Osteocyte (in vitro differentiated cells): Measurements from ENCODE around the gene CARMIL1. TPM values are rescaled to one million over a fixed set of nuclear protein-coding genes. Genes with fewer than 3 reads are reported as not detected.

Experiments used
- DNase-seq: peaks from one replicate; pipeline ENCODE4 v3.0.0; 2021; ENCODE audit warnings: mixed read lengths; ENCODE audit not compliant: unreplicated experiment; ENCODE audit errors: extremely low spot score
- H3K27ac Mint-ChIP-seq: one replicate; pipeline ENCODE4 v1.8.0; 2021; ENCODE audit warnings: mild to moderate bottlenecking, mixed read lengths; ENCODE audit not compliant: unreplicated experiment
- H3K27me3 Mint-ChIP-seq: one replicate; pipeline ENCODE4 v1.8.0; 2021; ENCODE audit warnings: mixed read lengths; ENCODE audit not compliant: unreplicated experiment
- H3K36me3 Mint-ChIP-seq: one replicate; pipeline ENCODE4 v1.8.0; 2021; ENCODE audit warnings: mixed read lengths; ENCODE audit not compliant: unreplicated experiment
- H3K4me1 Mint-ChIP-seq: one replicate; pipeline ENCODE4 v1.8.0; 2021; ENCODE audit warnings: mixed read lengths; ENCODE audit not compliant: unreplicated experiment
- H3K4me3 Mint-ChIP-seq: one replicate; pipeline ENCODE4 v1.8.0; 2021; ENCODE audit warnings: mild to moderate bottlenecking, moderate library complexity, mixed read lengths; ENCODE audit not compliant: unreplicated experiment
- H3K9me3 Mint-ChIP-seq: one replicate; pipeline ENCODE4 v1.8.0; 2021; ENCODE audit warnings: mixed read lengths; ENCODE audit not compliant: unreplicated experiment
- long read RNA-seq: library from polyadenylated mRNA; unstranded; transcript quantifications from one replicate; pipeline ENCODE4 v2.0.0, GENCODE V29; 2021
- total RNA-seq: library from RNA; stranded (reverse); gene quantifications from 2 replicates; pipeline ENCODE4 v1.2.1, GENCODE V29; 2021
- TF ChIP-seq, protein P1 (sequence below): fragments of 200-600 bp; sonication (generic); IDR thresholded peaks from 2 replicates; pipeline ENCODE4 v1.5.0; 2021; ENCODE audit warnings: antibody characterized with exemption, mild to moderate bottlenecking, moderate library complexity

The CARMIL1 gene
- 14.9 and 16.0 TPM in 2 replicates for total RNA-seq
- long read RNA-seq, partial matches to known transcripts = 9 of 14 reads
- long read RNA-seq, other reads (novel, unspliced or antisense) = 5 of 14 reads

DNA sequence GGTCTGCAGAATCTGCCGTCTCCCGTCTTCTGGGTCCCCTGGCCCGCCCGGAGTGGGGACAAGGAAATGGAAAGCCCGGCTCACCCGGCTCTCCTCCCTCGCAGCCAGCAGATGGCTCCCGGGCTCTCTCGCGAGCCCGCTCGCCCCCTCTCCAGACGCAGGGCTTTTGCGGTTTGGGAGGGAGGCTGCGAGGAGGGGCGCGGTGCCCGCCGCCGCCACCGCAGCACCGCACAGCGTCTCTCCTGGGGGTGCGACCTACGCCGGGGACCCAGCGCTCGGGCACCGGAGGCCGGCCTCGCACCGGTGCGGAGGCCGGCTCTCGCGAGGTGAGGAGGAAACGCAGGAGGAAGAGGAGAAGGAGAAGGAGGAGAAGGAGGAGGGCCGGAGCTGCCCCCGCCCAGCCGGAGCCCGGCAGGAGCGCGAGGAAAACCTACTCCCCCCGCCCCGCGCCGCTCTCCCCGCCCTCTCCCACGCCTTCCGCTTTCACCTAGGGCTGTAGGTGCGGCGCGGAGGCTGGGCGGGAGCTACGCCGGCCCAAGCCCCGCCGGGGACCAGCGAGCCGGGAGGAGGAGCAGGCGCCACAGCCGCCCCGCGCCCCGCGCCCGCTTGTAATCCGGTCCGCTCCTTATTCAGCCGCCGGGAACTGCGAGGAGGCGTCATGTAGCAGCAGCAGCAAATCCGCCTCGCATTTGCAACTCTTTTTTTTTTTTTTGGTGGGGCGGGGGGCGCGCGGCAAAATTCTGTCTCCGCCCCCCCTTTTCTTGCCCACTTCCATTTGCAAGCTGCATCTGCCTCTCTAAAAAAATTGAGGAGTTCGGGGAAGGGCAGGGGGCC, at the start of gene CARMIL1:
TSS of gene CARMIL1 (plus strand) at position 461 of the 834 bp plus-strand sequence. CDS start 422 bp downstream, outside the sequence.
- Mint-ChIP-seq H3K4me3 (peak within 1 kb of the TSS; percentile 88), H3K27me3 (no peaks in the 10 kb centered on the region), H3K4me1 (peaks cover 43% of the 10 kb centered on the region), H3K36me3 (no peaks in the 10 kb centered on the region), H3K9me3 (no peaks in the 10 kb centered on the region), H3K27ac (peak within 1 kb of the TSS; percentile 84)
- peak; percentile 93 for DNase-seq
- TF ChIP-seq, protein P1, sequence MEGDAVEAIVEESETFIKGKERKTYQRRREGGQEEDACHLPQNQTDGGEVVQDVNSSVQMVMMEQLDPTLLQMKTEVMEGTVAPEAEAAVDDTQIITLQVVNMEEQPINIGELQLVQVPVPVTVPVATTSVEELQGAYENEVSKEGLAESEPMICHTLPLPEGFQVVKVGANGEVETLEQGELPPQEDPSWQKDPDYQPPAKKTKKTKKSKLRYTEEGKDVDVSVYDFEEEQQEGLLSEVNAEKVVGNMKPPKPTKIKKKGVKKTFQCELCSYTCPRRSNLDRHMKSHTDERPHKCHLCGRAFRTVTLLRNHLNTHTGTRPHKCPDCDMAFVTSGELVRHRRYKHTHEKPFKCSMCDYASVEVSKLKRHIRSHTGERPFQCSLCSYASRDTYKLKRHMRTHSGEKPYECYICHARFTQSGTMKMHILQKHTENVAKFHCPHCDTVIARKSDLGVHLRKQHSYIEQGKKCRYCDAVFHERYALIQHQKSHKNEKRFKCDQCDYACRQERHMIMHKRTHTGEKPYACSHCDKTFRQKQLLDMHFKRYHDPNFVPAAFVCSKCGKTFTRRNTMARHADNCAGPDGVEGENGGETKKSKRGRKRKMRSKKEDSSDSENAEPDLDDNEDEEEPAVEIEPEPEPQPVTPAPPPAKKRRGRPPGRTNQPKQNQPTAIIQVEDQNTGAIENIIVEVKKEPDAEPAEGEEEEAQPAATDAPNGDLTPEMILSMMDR = peak; percentile 92

- Mint-ChIP-seq H3K36me3 (no peaks in the 10 kb centered on the region), H3K4me3 (no peak overlapping the region), H3K27ac (peak overlapping the region; percentile 24), H3K27me3 (no peaks in the 10 kb centered on the region), H3K4me1 (peaks cover 14% of the 10 kb centered on the region), H3K9me3 (no peaks in the 10 kb centered on the region)
- no peak for DNase-seq
- TF ChIP-seq, protein P1 = no peak
Observed at GRCh38 chr6:25229671-25230321, 49.4 kb upstream of the CARMIL1 start.

DNA sequence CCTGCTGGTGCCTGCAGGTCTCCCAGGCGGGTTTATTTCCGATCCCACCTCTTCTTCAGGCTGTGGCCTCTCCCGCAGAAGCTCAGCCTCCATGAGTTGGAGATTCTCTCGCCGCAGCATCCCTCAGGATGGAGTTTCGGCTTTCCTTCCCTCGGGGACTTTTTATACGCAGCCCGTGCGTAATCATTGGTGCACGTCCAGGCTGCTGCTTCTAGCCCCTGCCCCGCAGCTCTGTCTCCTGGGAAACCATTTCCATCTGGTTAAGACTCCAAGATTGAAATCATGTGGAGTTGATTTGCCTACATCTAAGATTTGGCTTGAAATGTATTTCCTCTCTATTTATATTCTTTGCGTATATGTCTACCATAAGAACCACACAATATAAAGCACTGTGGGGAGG, 46.7 kb upstream of the CARMIL1 start:
- Mint-ChIP-seq H3K36me3 (no peaks in the 10 kb centered on the region), H3K4me3 (no peak overlapping the region), H3K27ac (no peak overlapping the region), H3K9me3 (no peaks in the 10 kb centered on the region), H3K27me3 (no peaks in the 10 kb centered on the region), H3K4me1 (peaks cover 14% of the 10 kb centered on the region)
- TF ChIP-seq, protein P1 = no peak
- DNase-seq = no peak

- peaks cover 14% of the 10 kb centered on the region for H3K4me1 Mint-ChIP-seq
- H3K4me3 Mint-ChIP-seq = no peak overlapping the region
- no peak for DNase-seq
- no peak overlapping the region for H3K27ac Mint-ChIP-seq
- no peaks in the 10 kb centered on the region for H3K9me3 Mint-ChIP-seq
- no peaks in the 10 kb centered on the region for H3K27me3 Mint-ChIP-seq
- TF ChIP-seq, protein P1 = no peak
- no peaks in the 10 kb centered on the region for H3K36me3 Mint-ChIP-seq
Observed at GRCh38 chr6:25233226-25233625, 45.9 kb upstream of the CARMIL1 start.

DNA sequence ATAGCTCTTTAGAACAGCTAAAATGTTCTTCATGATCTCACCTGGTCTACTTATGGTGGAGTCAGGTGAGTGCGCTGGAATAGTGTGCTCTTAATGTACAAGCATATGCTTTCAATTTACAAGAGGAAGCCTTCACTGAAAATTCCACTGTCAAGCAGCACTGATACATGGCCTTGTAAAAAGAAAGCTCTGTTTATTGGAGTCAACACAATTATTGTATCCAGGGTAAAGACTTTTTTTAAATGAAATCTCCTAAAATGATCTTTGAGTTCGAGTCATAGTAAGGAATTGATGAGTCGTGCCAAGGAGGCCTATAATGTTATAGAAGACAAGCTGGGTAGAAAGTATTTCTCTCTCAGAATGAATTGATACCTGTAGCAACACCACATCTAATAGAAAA, 41.6 kb upstream of the CARMIL1 start:
- no peak overlapping the region for H3K27ac Mint-ChIP-seq
- H3K4me3 Mint-ChIP-seq = no peak overlapping the region
- H3K4me1 Mint-ChIP-seq = peaks cover 6% of the 10 kb centered on the region
- no peak for DNase-seq
- H3K9me3 Mint-ChIP-seq = no peaks in the 10 kb centered on the region
- H3K27me3 Mint-ChIP-seq = no peaks in the 10 kb centered on the region
- TF ChIP-seq, protein P1 = no peak
- H3K36me3 Mint-ChIP-seq = no peaks in the 10 kb centered on the region
